IPS DF 6.9 (cell line): Measurements from ENCODE around the gene MAD1L1.

Experiments used
- DNase-seq: peaks from one replicate; pipeline ENCODE4 v3.0.0-alpha.2; 2013; ENCODE audit warnings: low read depth, low spot score
- H3K27ac ChIP-seq: one replicate; pipeline ENCODE4 v1.5.1; 2013; ENCODE audit warnings: low read length, control low read depth
- H3K27me3 ChIP-seq: 2 replicates; pipeline ENCODE4 v1.6.1; 2013; ENCODE audit warnings: mild to moderate bottlenecking, low read length; ENCODE audit not compliant: control insufficient read depth, insufficient read depth
- H3K36me3 ChIP-seq: 2 replicates; pipeline ENCODE4 v1.6.1; 2013; ENCODE audit warnings: low read length; ENCODE audit not compliant: control insufficient read depth, insufficient read depth
- H3K4me1 ChIP-seq: 2 replicates; pipeline ENCODE4 v1.6.1; 2013; ENCODE audit warnings: low read length; ENCODE audit not compliant: control insufficient read depth, insufficient read depth
- H3K4me3 ChIP-seq: 2 replicates; pipeline ENCODE4 v1.5.1; 2013; ENCODE audit warnings: mild to moderate bottlenecking, low read length
- H3K9me3 ChIP-seq: 2 replicates; pipeline ENCODE4 v1.6.1; 2013; ENCODE audit warnings: low read length, inconsistent platforms; ENCODE audit not compliant: control insufficient read depth, insufficient read depth
- WGBS: extraction: QIAGEN DNeasy Blood & Tissue Kit; methylation state at CpG from one replicate; pipeline ENCODE4 v1.1.7; 2013; ENCODE audit warnings: mixed read lengths, missing lambda C conversion rate; ENCODE audit not compliant: insufficient read length, insufficient coverage; 5-methylcytosine and 5-hydroxymethylcytosine counted together

MAD1L1 gene

GRCh38 chr7:1922870-1923236 lies 309.9 kb downstream of the MAD1L1 start:
- H3K27ac ChIP-seq = no peak overlapping the region

GRCh38 chr7:1922071-1922869 lies 310.5 kb downstream of the MAD1L1 start:
- no peak for DNase-seq

More at GRCh38 chr7:1922870-1923236, 309.9 kb downstream of the MAD1L1 start:
- H3K9me3 ChIP-seq = no peaks in the 10 kb centered on the region
- no peaks in the 10 kb centered on the region for H3K27me3 ChIP-seq
- H3K4me3 ChIP-seq = no peak overlapping the region
- H3K4me1 ChIP-seq = no peaks in the 10 kb centered on the region
- DNase-seq = no peak
- H3K36me3 ChIP-seq = no peaks in the 10 kb centered on the region
- WGBS = no CpG with 5 or more reads among the region's 7 CpGs

GRCh38 chr7:1920881-1921280 lies 311.9 kb downstream of the MAD1L1 start:
- no peak overlapping the region for H3K27ac ChIP-seq
- H3K4me1 ChIP-seq = no peaks in the 10 kb centered on the region
- H3K27me3 ChIP-seq = no peaks in the 10 kb centered on the region
- no peaks in the 10 kb centered on the region for H3K9me3 ChIP-seq
- H3K4me3 ChIP-seq = no peak overlapping the region
- no CpG with 5 or more reads among the region's 16 CpGs for WGBS
- H3K36me3 ChIP-seq = no peaks in the 10 kb centered on the region; the same call in 1 of the 2 replicates
- DNase-seq = no peak

More at GRCh38 chr7:1922071-1922869, 310.5 kb downstream of the MAD1L1 start:
- Histone ChIP-seq H3K36me3 (no peaks in the 10 kb centered on the region; the same call in 1 of the 2 replicates), H3K4me3 (no peak overlapping the region), H3K27ac (no peak overlapping the region), H3K4me1 (no peaks in the 10 kb centered on the region), H3K27me3 (no peaks in the 10 kb centered on the region), H3K9me3 (no peaks in the 10 kb centered on the region)
- WGBS = no CpG with 5 or more reads among the region's 42 CpGs

GRCh38 chr7:1920266-1920681 lies 312.5 kb downstream of the MAD1L1 start:
- no peak overlapping the region for H3K27ac ChIP-seq
- DNase-seq = no peak

GRCh38 chr7:1919539-1920265 lies 313.0 kb downstream of the MAD1L1 start:
- no CpG with 5 or more reads among the region's 22 CpGs for WGBS
- no peak overlapping the region for H3K27ac ChIP-seq
- H3K4me1 ChIP-seq = no peaks in the 10 kb centered on the region
- no peak for DNase-seq
- H3K36me3 ChIP-seq = no peaks in the 10 kb centered on the region; the same call in 1 of the 2 replicates
- no peak overlapping the region for H3K4me3 ChIP-seq
- H3K9me3 ChIP-seq = no peaks in the 10 kb centered on the region
- H3K27me3 ChIP-seq = no peaks in the 10 kb centered on the region

More at GRCh38 chr7:1920266-1920681, 312.5 kb downstream of the MAD1L1 start:
- no peaks in the 10 kb centered on the region for H3K9me3 ChIP-seq
- H3K4me3 ChIP-seq = no peak overlapping the region
- no peaks in the 10 kb centered on the region for H3K27me3 ChIP-seq
- H3K4me1 ChIP-seq = no peaks in the 10 kb centered on the region
- no CpG with 5 or more reads among the region's 20 CpGs for WGBS
- H3K36me3 ChIP-seq = no peaks in the 10 kb centered on the region; the same call in 1 of the 2 replicates

GRCh38 chr7:1918881-1919525 lies 313.7 kb downstream of the MAD1L1 start:
- Histone ChIP-seq H3K4me3 (no peak overlapping the region), H3K27ac (no peak overlapping the region), H3K9me3 (no peaks in the 10 kb centered on the region), H3K4me1 (no peaks in the 10 kb centered on the region), H3K27me3 (no peaks in the 10 kb centered on the region), H3K36me3 (no peaks in the 10 kb centered on the region; the same call in 1 of the 2 replicates)
- no CpG with 5 or more reads among the region's 25 CpGs for WGBS
- no peak for DNase-seq

- Histone ChIP-seq H3K36me3 (no peaks in the 10 kb centered on the region; the same call in 1 of the 2 replicates), H3K27ac (no peak overlapping the region), H3K27me3 (no peaks in the 10 kb centered on the region), H3K9me3 (no peaks in the 10 kb centered on the region), H3K4me3 (no peak overlapping the region; the same call in 1 of the 2 replicates), H3K4me1 (no peaks in the 10 kb centered on the region)
- no peak for DNase-seq
- 100% methylated on average over 1 of the region's 23 CpGs for WGBS
Observed at GRCh38 chr7:1918063-1918645, 314.6 kb downstream of the MAD1L1 start.

- H3K4me1 ChIP-seq = no peaks in the 10 kb centered on the region; the same call in 1 of the 2 replicates
- no peaks in the 10 kb centered on the region for H3K27me3 ChIP-seq
- H3K4me3 ChIP-seq = no peak overlapping the region
- no peaks in the 10 kb centered on the region; the same call in 1 of the 2 replicates for H3K36me3 ChIP-seq
- no peak overlapping the region for H3K27ac ChIP-seq
- DNase-seq = no peak
- no CpG with 5 or more reads among the region's 31 CpGs for WGBS
- no peaks in the 10 kb centered on the region for H3K9me3 ChIP-seq
Observed at GRCh38 chr7:1917221-1918062, 315.3 kb downstream of the MAD1L1 start.

GRCh38 chr7:1916601-1916970 lies 316.2 kb downstream of the MAD1L1 start:
- WGBS = no CpG with 5 or more reads among the region's 16 CpGs
- no peak for DNase-seq
- H3K36me3 ChIP-seq = no peaks in the 10 kb centered on the region; the same call in 1 of the 2 replicates

More at GRCh38 chr7:1916601-1916970, 316.2 kb downstream of the MAD1L1 start:
- no peaks in the 10 kb centered on the region for H3K9me3 ChIP-seq
- H3K4me1 ChIP-seq = no peaks in the 10 kb centered on the region; the same call in 1 of the 2 replicates
- H3K27ac ChIP-seq = no peak overlapping the region
- no peak overlapping the region for H3K4me3 ChIP-seq
- H3K27me3 ChIP-seq = no peaks in the 10 kb centered on the region
